Measurements from ENCODE around the gene PAPPA. TPM values are rescaled to one million over a fixed set of nuclear protein-coding genes. Genes with fewer than 3 reads are reported as not detected.

Gene PAPPA
- total RNA-seq, 1 donor from 2014 or later, result 0.72 TPM

DNA sequence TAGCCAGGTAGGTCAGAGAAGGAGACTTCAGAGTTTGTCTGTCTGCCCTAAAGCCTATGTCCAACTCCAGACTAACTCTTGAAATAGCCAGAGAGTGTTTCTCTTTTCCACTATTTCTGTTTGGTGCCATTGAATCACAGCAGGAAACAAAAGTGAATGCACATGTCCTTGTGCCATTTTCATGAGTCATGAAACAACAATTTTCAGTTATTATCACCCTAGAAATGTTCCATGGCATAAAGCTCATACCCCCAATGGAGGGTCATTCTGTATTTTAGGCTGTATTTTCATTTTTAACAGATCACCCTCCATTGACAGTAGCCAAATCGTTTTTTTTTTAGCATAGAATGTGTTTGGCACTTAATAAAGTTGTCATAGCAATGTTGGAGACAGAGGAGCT lies 124.7 kb downstream of the PAPPA start:
- TF ChIP-seq, protein P1, sequence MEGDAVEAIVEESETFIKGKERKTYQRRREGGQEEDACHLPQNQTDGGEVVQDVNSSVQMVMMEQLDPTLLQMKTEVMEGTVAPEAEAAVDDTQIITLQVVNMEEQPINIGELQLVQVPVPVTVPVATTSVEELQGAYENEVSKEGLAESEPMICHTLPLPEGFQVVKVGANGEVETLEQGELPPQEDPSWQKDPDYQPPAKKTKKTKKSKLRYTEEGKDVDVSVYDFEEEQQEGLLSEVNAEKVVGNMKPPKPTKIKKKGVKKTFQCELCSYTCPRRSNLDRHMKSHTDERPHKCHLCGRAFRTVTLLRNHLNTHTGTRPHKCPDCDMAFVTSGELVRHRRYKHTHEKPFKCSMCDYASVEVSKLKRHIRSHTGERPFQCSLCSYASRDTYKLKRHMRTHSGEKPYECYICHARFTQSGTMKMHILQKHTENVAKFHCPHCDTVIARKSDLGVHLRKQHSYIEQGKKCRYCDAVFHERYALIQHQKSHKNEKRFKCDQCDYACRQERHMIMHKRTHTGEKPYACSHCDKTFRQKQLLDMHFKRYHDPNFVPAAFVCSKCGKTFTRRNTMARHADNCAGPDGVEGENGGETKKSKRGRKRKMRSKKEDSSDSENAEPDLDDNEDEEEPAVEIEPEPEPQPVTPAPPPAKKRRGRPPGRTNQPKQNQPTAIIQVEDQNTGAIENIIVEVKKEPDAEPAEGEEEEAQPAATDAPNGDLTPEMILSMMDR (conservative IDR thresholded peaks at IDR 0.05), result no peak
- H3K27ac Mint-ChIP-seq (ENCODE audit: unreplicated experiment), result no peak overlapping the region
- peaks cover 32% of the 10 kb centered on the region for H3K27me3 Mint-ChIP-seq (ENCODE audit: low read depth)
- peaks cover 53% of the 10 kb centered on the region for H3K4me1 Mint-ChIP-seq
- H3K4me3 Mint-ChIP-seq, result no peak overlapping the region
- H3K36me3 Mint-ChIP-seq (ENCODE audit: low read depth), result no peaks in the 10 kb centered on the region
- DNase-seq (ENCODE audit: low read depth, low spot score), result no peak
- no peaks in the 10 kb centered on the region for H3K9me3 Mint-ChIP-seq

GRCh38 chr9:116279230-116279629 lies 125.6 kb downstream of the PAPPA start:
- peaks cover 54% of the 10 kb centered on the region for H3K4me1 Mint-ChIP-seq
- H3K4me3 Mint-ChIP-seq, result peak overlapping the region; percentile 42
- TF ChIP-seq, protein P1 (conservative IDR thresholded peaks at IDR 0.05), result no peak
- no peaks in the 10 kb centered on the region for H3K9me3 Mint-ChIP-seq
- DNase-seq (ENCODE audit: low read depth, low spot score), result peak; percentile 24
- peaks cover 38% of the 10 kb centered on the region for H3K27me3 Mint-ChIP-seq (ENCODE audit: low read depth)
- no peaks in the 10 kb centered on the region for H3K36me3 Mint-ChIP-seq (ENCODE audit: low read depth)
- peak overlapping the region; percentile 73 for H3K27ac Mint-ChIP-seq (ENCODE audit: unreplicated experiment)

- Mint-ChIP-seq H3K9me3 (no peaks in the 10 kb centered on the region), H3K27me3 (ENCODE audit: low read depth) (peaks cover 44% of the 10 kb centered on the region), H3K4me1 (peaks cover 60% of the 10 kb centered on the region), H3K4me3 (no peak overlapping the region), H3K27ac (ENCODE audit: unreplicated experiment) (no peak overlapping the region), H3K36me3 (ENCODE audit: low read depth) (no peaks in the 10 kb centered on the region)
- TF ChIP-seq, protein P1 (conservative IDR thresholded peaks at IDR 0.05), result no peak
- no peak for DNase-seq (ENCODE audit: low read depth, low spot score)
These were observed 126.9 kb downstream of the PAPPA start for GRCh38 chr9:116280529-116280928.

GRCh38 chr9:116282597-116282996 lies 129.0 kb downstream of the PAPPA start:
- Mint-ChIP-seq H3K4me3 (no peak overlapping the region), H3K27ac (ENCODE audit: unreplicated experiment) (no peak overlapping the region), H3K9me3 (no peaks in the 10 kb centered on the region), H3K4me1 (peaks cover 53% of the 10 kb centered on the region), H3K36me3 (ENCODE audit: low read depth) (no peaks in the 10 kb centered on the region), H3K27me3 (ENCODE audit: low read depth) (peaks cover 48% of the 10 kb centered on the region)
- TF ChIP-seq, protein P1 (conservative IDR thresholded peaks at IDR 0.05), result no peak
- DNase-seq (ENCODE audit: low read depth, low spot score), result no peak

DNA sequence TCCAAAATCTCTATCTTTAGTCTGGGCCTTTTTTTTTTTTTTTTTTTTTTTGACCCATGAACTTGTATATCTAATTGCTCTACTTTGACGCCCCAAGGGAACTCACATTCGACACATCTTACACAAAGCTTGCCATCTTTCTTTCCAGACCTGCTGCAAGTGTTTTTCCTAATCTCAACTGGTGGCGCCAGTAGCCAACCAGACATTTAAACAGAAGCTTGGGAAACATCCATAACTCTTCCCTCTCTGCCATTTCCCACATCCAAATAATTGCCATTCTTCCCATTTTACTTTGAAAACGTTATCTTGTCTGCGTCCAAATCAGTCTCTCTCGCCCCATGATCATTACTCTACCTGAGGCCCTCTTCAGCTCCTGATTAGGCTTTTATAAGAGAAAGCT lies 130.9 kb downstream of the PAPPA start:
- H3K4me1 Mint-ChIP-seq, result peaks cover 34% of the 10 kb centered on the region
- peaks cover 49% of the 10 kb centered on the region for H3K27me3 Mint-ChIP-seq (ENCODE audit: low read depth)
- no peak for DNase-seq (ENCODE audit: low read depth, low spot score)
- no peak overlapping the region for H3K27ac Mint-ChIP-seq (ENCODE audit: unreplicated experiment)
- H3K9me3 Mint-ChIP-seq, result no peaks in the 10 kb centered on the region
- TF ChIP-seq, protein P1 (conservative IDR thresholded peaks at IDR 0.05), result no peak
- no peak overlapping the region for H3K4me3 Mint-ChIP-seq
- no peaks in the 10 kb centered on the region for H3K36me3 Mint-ChIP-seq (ENCODE audit: low read depth)

DNA sequence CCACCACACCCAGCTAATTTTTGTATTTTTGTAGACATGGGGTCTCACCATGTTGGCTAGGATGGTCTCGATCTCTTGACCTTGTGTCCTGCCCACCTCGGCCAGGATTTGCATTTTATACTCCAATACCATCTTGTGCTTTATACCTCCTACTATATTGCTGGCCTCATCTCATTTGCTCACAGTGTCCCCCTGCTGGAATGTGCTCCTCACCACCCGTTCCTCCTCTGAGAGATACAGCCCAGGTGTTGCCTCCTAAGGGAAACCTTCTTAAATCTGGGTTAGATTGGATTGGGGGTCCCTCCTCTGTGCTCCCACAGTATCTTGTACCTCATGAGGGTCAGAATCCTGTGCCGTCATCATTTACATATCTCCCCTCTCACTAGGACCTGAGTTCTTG lies 131.7 kb downstream of the PAPPA start:
- DNase-seq (ENCODE audit: low read depth, low spot score), result no peak
- TF ChIP-seq, protein P1 (conservative IDR thresholded peaks at IDR 0.05), result peak; percentile 27
- no peak overlapping the region for H3K4me3 Mint-ChIP-seq
- H3K4me1 Mint-ChIP-seq, result peaks cover 26% of the 10 kb centered on the region
- peaks cover 51% of the 10 kb centered on the region for H3K27me3 Mint-ChIP-seq (ENCODE audit: low read depth)
- no peak overlapping the region for H3K27ac Mint-ChIP-seq (ENCODE audit: unreplicated experiment)
- H3K36me3 Mint-ChIP-seq (ENCODE audit: low read depth), result no peaks in the 10 kb centered on the region
- H3K9me3 Mint-ChIP-seq, result no peaks in the 10 kb centered on the region

All from neural crest cell (in vitro differentiated cells).